Panc1 (cell line): ENCODE measurements around the gene PALD1. TPM values are rescaled to one million over a fixed set of nuclear protein-coding genes. Genes with fewer than 3 reads are reported as not detected.

ENCODE experiments used
- ATAC-seq: fragments of 200-7000 bp; cut with Tn5 transposase; 2 replicates; pipeline ENCODE4 v1.9.1; 2020; ENCODE audit warnings: mild to moderate bottlenecking, moderate library complexity
- BruUV-seq: library from RNA; stranded (reverse); fragments of 400-500 nt; replicated peaks from 2 replicates; lab custom pipeline; 2021; lab: Mats Ljungman, UMichigan
- CTCF ChIA-PET: fragments of 300-600 bp; sonication (Branson Sonifier 250); formaldehyde crosslinking; loops from one replicate; lab custom pipeline; 2022; ENCODE audit warnings: antibody characterized with exemption; lab: Charles Lee
- POLR2A ChIA-PET: fragments of 300-600 bp; sonication (Branson Sonifier 250); formaldehyde crosslinking; loops from one replicate; lab custom pipeline; 2022; ENCODE audit warnings: antibody characterized with exemption; lab: Charles Lee
- DNase-seq: peaks from one replicate; pipeline ENCODE4 v3.0.0-alpha.2; 2010; ENCODE audit warnings: low read depth, low spot score
- H3K27ac ChIP-seq: 2 replicates; pipeline ENCODE4 v1.5.1; 2011; ENCODE audit warnings: mild to moderate bottlenecking, low read length, inconsistent platforms
- H3K27me3 ChIP-seq: fragments of 200-500 bp; sonication (Bioruptor generic); 2 replicates; pipeline ENCODE4 v1.6.0; 2014; ENCODE audit warnings: low read length, inconsistent platforms; ENCODE audit not compliant: control insufficient read depth, insufficient read depth
- H3K36me3 ChIP-seq: fragments of 200-500 bp; sonication (Bioruptor generic); 2 replicates; pipeline ENCODE4 v1.5.1; 2014; ENCODE audit warnings: inconsistent platforms, mild to moderate bottlenecking, low read length, moderate library complexity; ENCODE audit not compliant: control insufficient read depth, insufficient read depth
- H3K4me1 ChIP-seq: 2 replicates; pipeline ENCODE4 v1.5.1; 2011; ENCODE audit warnings: inconsistent platforms, mild to moderate bottlenecking, low read length, moderate library complexity; ENCODE audit not compliant: control insufficient read depth, insufficient read depth
- H3K4me3 ChIP-seq, 2 experiments: 2 replicates each; pipeline ENCODE4 v1.5.1; 2011 to 2012; ENCODE audit warnings: low read depth in 2 of 2, low read length in 2 of 2, mild to moderate bottlenecking in 2 of 2, inconsistent platforms in 1 of 2, moderate library complexity in 1 of 2
- H3K9me3 ChIP-seq: fragments of 200-500 bp; sonication (Bioruptor generic); 2 replicates; pipeline ENCODE4 v1.5.1; 2014; ENCODE audit warnings: low read depth, mild to moderate bottlenecking, inconsistent platforms, low read length, moderate library complexity; ENCODE audit not compliant: control insufficient read depth, insufficient read depth
- CTCF ChIP-seq: fragments of 450-650 bp; IDR thresholded peaks from 2 replicates; pipeline ENCODE4 v1.5.1; 2017; ENCODE audit warnings: mild to moderate bottlenecking
- POLR2AphosphoS5 ChIP-seq: IDR thresholded peaks from 2 replicates; pipeline ENCODE4 v1.6.1; 2012; ENCODE audit warnings: mild to moderate bottlenecking, low read depth, low read length, moderate library complexity
- REST ChIP-seq, 2 experiments: IDR thresholded peaks; 2 replicates each; pipeline ENCODE4 v1.6.1; 2011 to 2012; ENCODE audit warnings: low read depth in 2 of 2, control low read depth in 1 of 2, low read length in 1 of 2, mild to moderate bottlenecking in 1 of 2, moderate library complexity in 1 of 2; ENCODE audit not compliant: insufficient read depth in 1 of 2
- SIN3A ChIP-seq: IDR thresholded peaks from 2 replicates; pipeline ENCODE4 v1.6.1; 2012; ENCODE audit warnings: low read depth, mild to moderate bottlenecking, low read length, moderate library complexity, borderline replicate concordance; ENCODE audit not compliant: insufficient read depth
- TCF7L2 ChIP-seq: IDR thresholded peaks from 2 replicates; pipeline ENCODE4 v1.6.1; 2011; ENCODE audit warnings: mild to moderate bottlenecking, low read depth, low read length, inconsistent platforms
- in situ Hi-C: cut with HindIII; loops from 2 replicates; pipeline ENCODE4 v1.10.0; 2016; ENCODE audit warnings: low sequenced_read_pairs, low pct_unique_long_range_greater_than_20kb
- intact Hi-C: fragments of 100-400 bp; cut with micrococcal nuclease; formaldehyde crosslinking; loops from one replicate; pipeline ENCODE4 v1.10.0; 2022; ENCODE audit not compliant: unreplicated experiment
- total RNA-seq: library from RNA; stranded (reverse); gene quantifications from one replicate; pipeline ENCODE4 v1.2.1, GENCODE V29; 2021; ENCODE audit not compliant: unreplicated experiment

PALD1 gene
- total RNA-seq, 1 experiment from 2014 or later: 3.0 TPM

GRCh38 chr10:70445718-70446657 is 32.6 kb upstream of the PALD1 start:
- no peak for TF ChIP-seq REST (IDR thresholded peaks at IDR 0.05; ENCODE audit: insufficient read depth in 1 of 2, low read depth in 2 of 2, low read length in 1 of 2)
- TF ChIP-seq TCF7L2: no peak
- no peak for TF ChIP-seq SIN3A
- TF ChIP-seq CTCF: no peak
- TF ChIP-seq POLR2AphosphoS5: no peak
- in situ Hi-C loops (no loop called here), intact Hi-C loops (no loop called here)
- DNase-seq: no peak
- Histone ChIP-seq H3K36me3 (no peaks in the 10 kb centered on the region), H3K4me3 (no peak overlapping the region), H3K27me3 (no peaks in the 10 kb centered on the region), H3K4me1 (no peaks in the 10 kb centered on the region), H3K27ac (no peak overlapping the region), H3K9me3 (no peaks in the 10 kb centered on the region)
- ATAC-seq: no peak
- POLR2A ChIA-PET: no interaction called here
- BruUV-seq: no TSS peak
- CTCF ChIA-PET: interaction anchor here (0.8 kb wide), 1 partner anchor 224 kb away, joined by 4 read pairs; no protein-coding TSS in a partner anchor

GRCh38 chr10:70448236-70448635 is 30.3 kb upstream of the PALD1 start:
- no peak overlapping the region for H3K27ac ChIP-seq
- CTCF ChIA-PET: no interaction called here
- no peaks in the 10 kb centered on the region for H3K4me1 ChIP-seq
- TF ChIP-seq CTCF (no peak), REST (IDR thresholded peaks at IDR 0.05; ENCODE audit: insufficient read depth in 1 of 2, low read depth in 2 of 2, low read length in 1 of 2) (no peak), SIN3A (no peak), POLR2AphosphoS5 (no peak), TCF7L2 (no peak)
- no peak overlapping the region for H3K4me3 ChIP-seq
- POLR2A ChIA-PET: no interaction called here
- DNase-seq (no peak), ATAC-seq (no peak)
- in situ Hi-C loops (no loop called here), intact Hi-C loops (no loop called here)
- BruUV-seq: no TSS peak
- H3K36me3 ChIP-seq: no peaks in the 10 kb centered on the region
- H3K27me3 ChIP-seq: no peaks in the 10 kb centered on the region
- H3K9me3 ChIP-seq: no peaks in the 10 kb centered on the region
